ENCODE measurements around the gene BCL11B.

BCL11B gene

GRCh38 chr14:99213101-99213500, 58.9 kb downstream of the BCL11B start:
- H3K9me2 ChIP-seq (replicated peaks; ENCODE audit: insufficient read depth, low read length): no peaks in the 10 kb centered on the region
- H3K9ac ChIP-seq (ENCODE audit: low read length): no peak overlapping the region
- H3K4me2 ChIP-seq (ENCODE audit: low read depth, low read length, poor library complexity, severe bottlenecking): no peak overlapping the region
- no peaks in the 10 kb centered on the region for H3K27me3 ChIP-seq (ENCODE audit: low read length)
- no peak for TF ChIP-seq EZH2phosphoT487 (conservative IDR thresholded peaks at IDR 0.05; ENCODE audit: low read length)
- TF ChIP-seq CTCF (IDR thresholded peaks at IDR 0.05; ENCODE audit: insufficient read depth, low read length, poor library complexity, severe bottlenecking): no peak
- H3F3A ChIP-seq (ENCODE audit: insufficient read depth): no peaks in the 10 kb centered on the region
- H3K9me3 ChIP-seq (ENCODE audit: insufficient read depth, low read length): no peaks in the 10 kb centered on the region
- H3K4me3 ChIP-seq (ENCODE audit: insufficient read depth, low read length, poor library complexity, severe bottlenecking): no peak overlapping the region
- H3K36me3 ChIP-seq (ENCODE audit: low read length): no peaks in the 10 kb centered on the region
- no peaks in the 10 kb centered on the region for H3K79me2 ChIP-seq (ENCODE audit: insufficient read depth, low read length)
- H2AFZ ChIP-seq (ENCODE audit: low read depth, low read length, severe bottlenecking): no peak overlapping the region
- no peak overlapping the region for H3K27ac ChIP-seq (ENCODE audit: low read depth, low read length)
- no peaks in the 10 kb centered on the region for H4K20me1 ChIP-seq (ENCODE audit: low read depth, low read length)

GRCh38 chr14:99212646-99213045, 59.4 kb downstream of the BCL11B start:
- TF ChIP-seq EZH2phosphoT487 (conservative IDR thresholded peaks at IDR 0.05; ENCODE audit: low read length): no peak
- no peak for TF ChIP-seq CTCF (IDR thresholded peaks at IDR 0.05; ENCODE audit: insufficient read depth, low read length, poor library complexity, severe bottlenecking)
- Histone ChIP-seq H3K4me2 (ENCODE audit: low read depth, low read length, poor library complexity, severe bottlenecking) (no peak overlapping the region), H3K9me2 (replicated peaks; ENCODE audit: insufficient read depth, low read length) (no peaks in the 10 kb centered on the region), H3K9me3 (ENCODE audit: insufficient read depth, low read length) (no peaks in the 10 kb centered on the region), H4K20me1 (ENCODE audit: low read depth, low read length) (no peaks in the 10 kb centered on the region), H3K36me3 (ENCODE audit: low read length) (no peaks in the 10 kb centered on the region), H3K4me3 (ENCODE audit: insufficient read depth, low read length, poor library complexity, severe bottlenecking) (no peak overlapping the region), H3K79me2 (ENCODE audit: insufficient read depth, low read length) (no peaks in the 10 kb centered on the region), H3F3A (ENCODE audit: insufficient read depth) (no peaks in the 10 kb centered on the region), H2AFZ (ENCODE audit: low read depth, low read length, severe bottlenecking) (no peak overlapping the region), H3K9ac (ENCODE audit: low read length) (no peak overlapping the region), H3K27me3 (ENCODE audit: low read length) (no peaks in the 10 kb centered on the region), H3K27ac (ENCODE audit: low read depth, low read length) (no peak overlapping the region)

GRCh38 chr14:99212199-99212598, 59.8 kb downstream of the BCL11B start:
- no peak for TF ChIP-seq EZH2phosphoT487 (conservative IDR thresholded peaks at IDR 0.05; ENCODE audit: low read length)
- TF ChIP-seq CTCF (IDR thresholded peaks at IDR 0.05; ENCODE audit: insufficient read depth, low read length, poor library complexity, severe bottlenecking): no peak
- H3K36me3 ChIP-seq (ENCODE audit: low read length): no peaks in the 10 kb centered on the region
- H3K9me3 ChIP-seq (ENCODE audit: insufficient read depth, low read length): no peaks in the 10 kb centered on the region
- no peak overlapping the region for H2AFZ ChIP-seq (ENCODE audit: low read depth, low read length, severe bottlenecking)
- no peaks in the 10 kb centered on the region for H3K27me3 ChIP-seq (ENCODE audit: low read length)
- H3K9me2 ChIP-seq (replicated peaks; ENCODE audit: insufficient read depth, low read length): no peaks in the 10 kb centered on the region
- H3K9ac ChIP-seq (ENCODE audit: low read length): no peak overlapping the region
- no peaks in the 10 kb centered on the region for H3K79me2 ChIP-seq (ENCODE audit: insufficient read depth, low read length)
- no peak overlapping the region for H3K27ac ChIP-seq (ENCODE audit: low read depth, low read length)
- no peak overlapping the region for H3K4me3 ChIP-seq (ENCODE audit: insufficient read depth, low read length, poor library complexity, severe bottlenecking)
- no peaks in the 10 kb centered on the region for H4K20me1 ChIP-seq (ENCODE audit: low read depth, low read length)
- no peaks in the 10 kb centered on the region for H3F3A ChIP-seq (ENCODE audit: insufficient read depth)
- H3K4me2 ChIP-seq (ENCODE audit: low read depth, low read length, poor library complexity, severe bottlenecking): no peak overlapping the region

All from SU-DHL-6 (cell line).